ENCODE data around the gene GASK1A. TPM values are rescaled to one million over a fixed set of nuclear protein-coding genes. Genes with fewer than 3 reads are reported as not detected.

Gene GASK1A
- total and polyA plus RNA-seq, 2 donors from 2014 or later: 2.3 to 7.3 TPM

GRCh38 chr3:43077261-43077660 lies 98.2 kb downstream of the GASK1A start:
- no peak overlapping the region for H3K9ac ChIP-seq (ENCODE audit: low read length in 3 of 3)
- no peak overlapping the region for H3K4me3 ChIP-seq (ENCODE audit: low read length in 3 of 3)
- no peak for FAIRE-seq
- no peaks in the 10 kb centered on the region for H3K27me3 ChIP-seq (ENCODE audit: control insufficient read depth, insufficient read depth, low read length)
- no peak for DNase-seq
- no peak overlapping the region for H3K27ac ChIP-seq (ENCODE audit: low read depth in 2 of 2, low read length in 2 of 2)
- intact Hi-C loops (cut with DNase I): no loop called here
- no peaks in the 10 kb centered on the region for H3K9me3 ChIP-seq (ENCODE audit: control insufficient read depth in 2 of 3, insufficient read depth in 1 of 3, low read length in 3 of 3)
- TF ChIP-seq CTCF (IDR thresholded peaks at IDR 0.05; ENCODE audit: borderline replicate concordance, extremely low read depth, insufficient read depth): no peak
- H3K36me3 ChIP-seq (ENCODE audit: control insufficient read depth in 2 of 3, insufficient read depth in 3 of 3, low read length in 3 of 3): peaks cover 2 to 14% (median 13%) of the 10 kb centered on the region in 3 donors
- no peaks in the 10 kb centered on the region for H3K4me1 ChIP-seq (ENCODE audit: control insufficient read depth in 2 of 3, insufficient read depth in 2 of 3, low read depth in 1 of 3, low read length in 3 of 3)

GRCh38 chr3:43077707-43078106 lies 98.6 kb downstream of the GASK1A start:
- FAIRE-seq (no peak), DNase-seq (no peak)
- no peak overlapping the region for H3K27ac ChIP-seq (ENCODE audit: low read depth in 2 of 2, low read length in 2 of 2)
- no peak for TF ChIP-seq CTCF (IDR thresholded peaks at IDR 0.05; ENCODE audit: borderline replicate concordance, extremely low read depth, insufficient read depth)
- no peaks in the 10 kb centered on the region for H3K27me3 ChIP-seq (ENCODE audit: control insufficient read depth, insufficient read depth, low read length)
- no peak overlapping the region for H3K4me3 ChIP-seq (ENCODE audit: low read length in 3 of 3)
- H3K36me3 ChIP-seq (ENCODE audit: control insufficient read depth in 2 of 3, insufficient read depth in 3 of 3, low read length in 3 of 3): peaks cover 2 to 14% (median 13%) of the 10 kb centered on the region in 3 donors
- H3K9ac ChIP-seq (ENCODE audit: low read length in 3 of 3): no peak overlapping the region
- intact Hi-C loops (cut with DNase I): no loop called here
- no peaks in the 10 kb centered on the region for H3K9me3 ChIP-seq (ENCODE audit: control insufficient read depth in 2 of 3, insufficient read depth in 1 of 3, low read length in 3 of 3)
- H3K4me1 ChIP-seq (ENCODE audit: control insufficient read depth in 2 of 3, insufficient read depth in 2 of 3, low read depth in 1 of 3, low read length in 3 of 3): no peaks in the 10 kb centered on the region

GRCh38 chr3:43079536-43080332 lies 100.6 kb downstream of the GASK1A start:
- no peaks in the 10 kb centered on the region for H3K27me3 ChIP-seq (ENCODE audit: control insufficient read depth, insufficient read depth, low read length)
- no peaks in the 10 kb centered on the region for H3K9me3 ChIP-seq (ENCODE audit: control insufficient read depth in 2 of 3, insufficient read depth in 1 of 3, low read length in 3 of 3)
- H3K4me1 ChIP-seq (ENCODE audit: control insufficient read depth in 2 of 3, insufficient read depth in 2 of 3, low read depth in 1 of 3, low read length in 3 of 3): no peaks in the 10 kb centered on the region
- FAIRE-seq (no peak), DNase-seq (no peak)
- no peak for TF ChIP-seq CTCF (IDR thresholded peaks at IDR 0.05; ENCODE audit: borderline replicate concordance, extremely low read depth, insufficient read depth)
- no peak overlapping the region for H3K27ac ChIP-seq (ENCODE audit: low read depth in 2 of 2, low read length in 2 of 2)
- no peak overlapping the region for H3K4me3 ChIP-seq (ENCODE audit: low read length in 3 of 3)
- H3K9ac ChIP-seq (ENCODE audit: low read length in 3 of 3): no peak overlapping the region
- peaks cover 2 to 14% (median 13%) of the 10 kb centered on the region in 3 donors for H3K36me3 ChIP-seq (ENCODE audit: control insufficient read depth in 2 of 3, insufficient read depth in 3 of 3, low read length in 3 of 3)
- intact Hi-C loops (cut with DNase I): no loop called here

All from kidney (tissue), 14 donors.